GM23248 (cell line): ENCODE results near the gene ZNF219. TPM values are rescaled to one million over a fixed set of nuclear protein-coding genes. Genes with fewer than 3 reads are reported as not detected.

Experiments
- DNase-seq: peaks from one replicate; pipeline ENCODE4 v3.0.0-alpha.2; 2015
- H2AFZ ChIP-seq: fragments of 200-600 bp; sonication (generic); 2 replicates; pipeline ENCODE4 v1.6.1; 2016; ENCODE audit warnings: antibody characterized with exemption
- H3F3A ChIP-seq: fragments of 200-600 bp; sonication (generic); 2 replicates; pipeline ENCODE4 v1.6.1; 2016; ENCODE audit warnings: mild to moderate bottlenecking, antibody characterized with exemption, mixed run types; ENCODE audit not compliant: insufficient read depth
- H3K27ac ChIP-seq: fragments of 200-600 bp; sonication (generic); 2 replicates; pipeline ENCODE4 v1.5.1; 2016; ENCODE audit warnings: mild to moderate bottlenecking
- H3K27me3 ChIP-seq: fragments of 200-600 bp; sonication (generic); replicated peaks from 2 replicates; pipeline ENCODE4 v1.6.1; 2016; ENCODE audit warnings: mild to moderate bottlenecking; ENCODE audit not compliant: insufficient read depth
- H3K36me3 ChIP-seq: fragments of 200-600 bp; sonication (generic); 2 replicates; pipeline ENCODE4 v1.6.1; 2016; ENCODE audit warnings: low read depth, mild to moderate bottlenecking
- H3K4me1 ChIP-seq: fragments of 200-600 bp; sonication (generic); 2 replicates; pipeline ENCODE4 v1.6.1; 2016; ENCODE audit warnings: mild to moderate bottlenecking; ENCODE audit not compliant: insufficient read depth
- H3K4me2 ChIP-seq: fragments of 200-600 bp; sonication (generic); one replicate; pipeline ENCODE4 v1.6.1; 2016; ENCODE audit warnings: mild to moderate bottlenecking; ENCODE audit not compliant: unreplicated experiment
- H3K4me3 ChIP-seq: fragments of 200-600 bp; sonication (generic); 2 replicates; pipeline ENCODE4 v1.5.1; 2016; ENCODE audit warnings: mild to moderate bottlenecking
- H3K79me2 ChIP-seq: fragments of 200-600 bp; sonication (generic); 2 replicates; pipeline ENCODE4 v1.6.1; 2016; ENCODE audit warnings: mild to moderate bottlenecking; ENCODE audit not compliant: insufficient read depth
- H3K9ac ChIP-seq: fragments of 200-600 bp; sonication (generic); 2 replicates; pipeline ENCODE4 v1.6.1; 2016; ENCODE audit warnings: mild to moderate bottlenecking
- H3K9me2 ChIP-seq: fragments of 200-600 bp; sonication (generic); 2 replicates; pipeline ENCODE4 v1.6.1; 2016; ENCODE audit warnings: mixed run types, mild to moderate bottlenecking, moderate library complexity; ENCODE audit not compliant: insufficient read depth
- H3K9me3 ChIP-seq: fragments of 200-600 bp; sonication (generic); one replicate; pipeline ENCODE4 v1.6.1; 2017; ENCODE audit warnings: low read depth
- H4K20me1 ChIP-seq: fragments of 200-600 bp; sonication (generic); 2 replicates; pipeline ENCODE4 v1.6.0; 2016; ENCODE audit not compliant: insufficient read depth
- EZH2 ChIP-seq: fragments of 200-600 bp; sonication (generic); IDR thresholded peaks from 2 replicates; pipeline ENCODE4 v1.6.1; 2018; ENCODE audit warnings: antibody characterized with exemption, mild to moderate bottlenecking; ENCODE audit not compliant: insufficient read depth, poor library complexity, severe bottlenecking
- EZH2phosphoT487 ChIP-seq: fragments of 200-600 bp; sonication (generic); IDR thresholded peaks from 2 replicates; pipeline ENCODE4 v1.6.1; 2018; ENCODE audit warnings: antibody characterized with exemption, moderate library complexity, mild to moderate bottlenecking, low read depth; ENCODE audit not compliant: insufficient read depth
- WGBS, 2 experiments: methylation state at CpG; one replicate each; pipeline ENCODE4 v1.1.6; 2015 to 2017; ENCODE audit warnings: low lambda C conversion rate in 2 of 2, low coverage in 1 of 2; ENCODE audit errors: missing lambda C conversion rate in 2 of 2; 5-methylcytosine and 5-hydroxymethylcytosine counted together
- in situ Hi-C: fragments of 300-500 bp; cut with MboI; formaldehyde crosslinking; loops from 2 replicates; pipeline ENCODE4 v1.15.0; 2020
- polyA plus RNA-seq: library from polyadenylated mRNA; unstranded; fragments of >200 nt; fragmentation: Nextera tagmentation; extraction: Ambion mirVana; gene quantifications from 2 replicates; pipeline ENCODE4 v1.2.1, GENCODE V29; 2016
- total RNA-seq: library from RNA; depleted of rRNA; stranded (reverse); fragments of >200 nt; shearing (Covaris generic); gene quantifications from 2 replicates; pipeline ENCODE4 v1.2.3, GENCODE V29; 2014

The ZNF219 gene
- total and polyA plus RNA-seq, 2 experiments from 2014 or later, result 1.6 to 15.9 TPM

GRCh38 chr14:21107283-21107800 is 8.9 kb upstream of the ZNF219 start:
- in situ Hi-C loops, result no loop called here
- peak overlapping the region; percentile 74 for H3K27ac ChIP-seq
- 19% methylated on average over 5 of the region's 5 CpGs for WGBS, 2 experiments

GRCh38 chr14:21106498-21107282 is 8.2 kb upstream of the ZNF219 start:
- Histone ChIP-seq H3K4me2 (peak overlapping the region; percentile 70), H3K27ac (peak overlapping the region; percentile 74), H3K4me1 (peaks cover 30% of the 10 kb centered on the region), H3K9ac (peak overlapping the region; percentile 67), H4K20me1 (no peaks in the 10 kb centered on the region), H2AFZ (peak overlapping the region; percentile 79), H3F3A (peaks cover 24% of the 10 kb centered on the region), H3K27me3 (no peaks in the 10 kb centered on the region), H3K4me3 (peak overlapping the region; percentile 24), H3K9me3 (no peaks in the 10 kb centered on the region), H3K9me2 (no peaks in the 10 kb centered on the region), H3K36me3 (no peaks in the 10 kb centered on the region), H3K79me2 (no peaks in the 10 kb centered on the region)
- TF ChIP-seq EZH2phosphoT487, result no peak
- no peak for TF ChIP-seq EZH2
- peak; percentile 85 for DNase-seq
- 12% methylated on average over 11 of the region's 11 CpGs for WGBS, 2 experiments
- in situ Hi-C loops, result no loop called here

More at GRCh38 chr14:21107283-21107800, 8.9 kb upstream of the ZNF219 start:
- H3K9me2 ChIP-seq, result no peaks in the 10 kb centered on the region
- H3K4me3 ChIP-seq, result no peak overlapping the region
- H3K4me2 ChIP-seq, result no peak overlapping the region
- H4K20me1 ChIP-seq, result no peaks in the 10 kb centered on the region
- H3K79me2 ChIP-seq, result no peaks in the 10 kb centered on the region
- peak overlapping the region; percentile 67; the same call in 1 of the 2 replicates for H3K9ac ChIP-seq
- no peaks in the 10 kb centered on the region for H3K27me3 ChIP-seq
- peaks cover 30% of the 10 kb centered on the region for H3K4me1 ChIP-seq
- DNase-seq, result peak; percentile 60
- no peaks in the 10 kb centered on the region for H3K9me3 ChIP-seq
- H3K36me3 ChIP-seq, result no peaks in the 10 kb centered on the region
- peak overlapping the region; percentile 79 for H2AFZ ChIP-seq
- TF ChIP-seq EZH2phosphoT487 (no peak), EZH2 (no peak)
- peaks cover 24% of the 10 kb centered on the region for H3F3A ChIP-seq

GRCh38 chr14:21106176-21106497 is 7.7 kb upstream of the ZNF219 start:
- H3K27me3 ChIP-seq, result no peaks in the 10 kb centered on the region
- H4K20me1 ChIP-seq, result no peaks in the 10 kb centered on the region
- peak overlapping the region; percentile 24 for H3K4me3 ChIP-seq
- no peaks in the 10 kb centered on the region for H3K79me2 ChIP-seq
- no peaks in the 10 kb centered on the region for H3K36me3 ChIP-seq
- no peak for TF ChIP-seq EZH2phosphoT487
- no peak for TF ChIP-seq EZH2
- H3K4me1 ChIP-seq, result peaks cover 30% of the 10 kb centered on the region
- 48 to 51% methylated on average over 4 of the region's 4 CpGs for WGBS, 2 experiments
- DNase-seq, result peak; percentile 88
- in situ Hi-C loops, result no loop called here
- peak overlapping the region; percentile 70 for H3K4me2 ChIP-seq
- H3K9me3 ChIP-seq, result no peaks in the 10 kb centered on the region
- H3K9me2 ChIP-seq, result no peaks in the 10 kb centered on the region
- peak overlapping the region; percentile 79 for H2AFZ ChIP-seq
- peak overlapping the region; percentile 67 for H3K9ac ChIP-seq
- H3F3A ChIP-seq, result peaks cover 24% of the 10 kb centered on the region
- peak overlapping the region; percentile 74 for H3K27ac ChIP-seq

GRCh38 chr14:21105095-21105494 is 6.6 kb upstream of the ZNF219 start:
- H3K27ac ChIP-seq, result no peak overlapping the region

More at GRCh38 chr14:21105095-21105494, 6.6 kb upstream of the ZNF219 start:
- Histone ChIP-seq H3K4me1 (peaks cover 30% of the 10 kb centered on the region), H2AFZ (no peak overlapping the region), H3K36me3 (no peaks in the 10 kb centered on the region), H3K9ac (peak overlapping the region; percentile 98; the same call in 1 of the 2 replicates), H3K79me2 (no peaks in the 10 kb centered on the region), H3F3A (peaks cover 24% of the 10 kb centered on the region), H3K9me3 (no peaks in the 10 kb centered on the region), H3K4me3 (no peak overlapping the region), H3K9me2 (no peaks in the 10 kb centered on the region), H3K27me3 (no peaks in the 10 kb centered on the region), H3K4me2 (no peak overlapping the region), H4K20me1 (no peaks in the 10 kb centered on the region)
- WGBS, 2 experiments, result 88 to 89% methylated on average over 8 of the region's 8 CpGs
- no peak for DNase-seq
- in situ Hi-C loops, result no loop called here
- TF ChIP-seq EZH2 (no peak), EZH2phosphoT487 (no peak)
